ENCODE measurements around the gene STIP1.

DNA sequence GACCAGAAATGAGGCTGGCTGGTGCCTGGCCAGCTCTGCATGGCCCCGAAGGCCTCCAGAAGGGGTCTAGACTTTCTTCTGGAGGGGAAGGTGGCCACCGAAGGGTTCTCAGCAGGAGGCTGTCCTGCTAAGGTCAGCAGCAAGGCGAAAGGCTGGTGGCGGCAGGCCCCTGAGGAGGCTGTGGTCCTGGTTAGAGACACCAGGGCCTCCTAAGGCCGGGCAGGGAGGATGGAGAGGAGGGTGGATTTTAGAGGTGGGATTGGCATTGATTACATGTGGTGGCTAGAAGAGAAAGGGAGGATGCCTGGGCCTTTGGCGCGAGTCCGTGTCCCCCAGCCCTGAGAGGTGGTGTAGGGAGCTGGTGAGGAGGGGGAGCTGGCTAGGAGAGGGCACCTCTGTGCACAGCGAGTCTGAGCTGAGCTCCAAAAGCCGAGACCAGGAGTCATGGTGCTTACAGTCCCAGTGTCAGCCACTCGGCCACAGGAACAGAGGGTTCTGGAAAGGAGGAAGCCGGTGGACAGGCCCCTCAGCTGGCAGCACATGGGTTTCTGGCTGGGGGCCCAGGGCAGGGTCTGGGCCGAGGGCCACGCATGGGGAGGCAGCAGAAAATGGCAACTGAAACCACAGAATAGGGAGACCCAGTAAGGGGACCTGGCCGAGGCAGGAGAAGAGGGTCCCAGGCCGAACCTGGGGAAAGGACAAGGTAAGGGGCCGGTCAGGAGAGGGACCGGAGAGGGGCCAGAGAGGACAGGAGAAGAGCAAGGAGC lies 23.0 kb downstream of the STIP1 start:
- TF ChIP-seq, protein P1, sequence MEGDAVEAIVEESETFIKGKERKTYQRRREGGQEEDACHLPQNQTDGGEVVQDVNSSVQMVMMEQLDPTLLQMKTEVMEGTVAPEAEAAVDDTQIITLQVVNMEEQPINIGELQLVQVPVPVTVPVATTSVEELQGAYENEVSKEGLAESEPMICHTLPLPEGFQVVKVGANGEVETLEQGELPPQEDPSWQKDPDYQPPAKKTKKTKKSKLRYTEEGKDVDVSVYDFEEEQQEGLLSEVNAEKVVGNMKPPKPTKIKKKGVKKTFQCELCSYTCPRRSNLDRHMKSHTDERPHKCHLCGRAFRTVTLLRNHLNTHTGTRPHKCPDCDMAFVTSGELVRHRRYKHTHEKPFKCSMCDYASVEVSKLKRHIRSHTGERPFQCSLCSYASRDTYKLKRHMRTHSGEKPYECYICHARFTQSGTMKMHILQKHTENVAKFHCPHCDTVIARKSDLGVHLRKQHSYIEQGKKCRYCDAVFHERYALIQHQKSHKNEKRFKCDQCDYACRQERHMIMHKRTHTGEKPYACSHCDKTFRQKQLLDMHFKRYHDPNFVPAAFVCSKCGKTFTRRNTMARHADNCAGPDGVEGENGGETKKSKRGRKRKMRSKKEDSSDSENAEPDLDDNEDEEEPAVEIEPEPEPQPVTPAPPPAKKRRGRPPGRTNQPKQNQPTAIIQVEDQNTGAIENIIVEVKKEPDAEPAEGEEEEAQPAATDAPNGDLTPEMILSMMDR (IDR thresholded peaks at IDR 0.05; ENCODE audit: borderline replicate concordance, extremely low read depth, low read length, poor library complexity, severe bottlenecking), result no peak
- no peak for TF ChIP-seq EZH2 (IDR thresholded peaks at IDR 0.05; ENCODE audit: borderline replicate concordance, low read depth, low read length, severe bottlenecking)

All from DND-41 (cell line).